SK-N-SH treated with all-trans-retinoic acid at 6 μM for 48 hours (cell line): ENCODE results near the gene CHRNB1.

ENCODE experiments used
- ATAC-seq: fragments of 200-7000 bp; cut with Tn5 transposase; 3 replicates; pipeline ENCODE4 v1.9.1; 2020; ENCODE audit warnings: mild to moderate bottlenecking, moderate library complexity
- ARNTL ChIP-seq: fragments of 450-650 bp; formaldehyde crosslinking; IDR thresholded peaks from 2 replicates; pipeline ENCODE4 v1.5.0; 2020; ENCODE audit warnings: low read depth, mild to moderate bottlenecking, moderate library complexity, borderline replicate concordance
- BACH2 ChIP-seq: fragments of 250-450 bp; sonication (Bioruptor Pico); IDR thresholded peaks from 2 replicates; pipeline ENCODE4 v1.9.0; 2021; ENCODE audit warnings: mild to moderate bottlenecking, borderline replicate concordance
- CREB5 ChIP-seq: fragments of 250-450 bp; sonication (Bioruptor Pico); IDR thresholded peaks from 2 replicates; pipeline ENCODE4 v1.5.1; 2020; ENCODE audit warnings: low read depth, mild to moderate bottlenecking, moderate library complexity
- CSDC2 ChIP-seq: fragments of 250-450 bp; sonication (Bioruptor Pico); IDR thresholded peaks from 2 replicates; pipeline ENCODE4 v1.5.0; 2020; ENCODE audit warnings: mild to moderate bottlenecking, moderate library complexity
- ESRRG ChIP-seq: fragments of 250-450 bp; sonication (Bioruptor Pico); IDR thresholded peaks from 2 replicates; pipeline ENCODE4 v1.6.1; 2021; ENCODE audit warnings: mild to moderate bottlenecking
- GLIS3 ChIP-seq: fragments of 250-450 bp; sonication (Bioruptor Pico); IDR thresholded peaks from 2 replicates; pipeline ENCODE4 v1.5.0; 2020; ENCODE audit warnings: mild to moderate bottlenecking, moderate library complexity
- ISL1 ChIP-seq: fragments of 250-450 bp; sonication (Bioruptor Pico); IDR thresholded peaks from 2 replicates; pipeline ENCODE4 v2.1.2; 2022; ENCODE audit warnings: mild to moderate bottlenecking, moderate library complexity
- OSR1 ChIP-seq: fragments of 250-450 bp; sonication (Bioruptor Pico); IDR thresholded peaks from 2 replicates; pipeline ENCODE4 v1.8.0; 2022; ENCODE audit warnings: moderate library complexity, mild to moderate bottlenecking, inconsistent platforms
- PPARA ChIP-seq: fragments of 250-450 bp; sonication (Bioruptor Pico); IDR thresholded peaks from 2 replicates; pipeline ENCODE4 v1.5.0; 2020; ENCODE audit warnings: mild to moderate bottlenecking, borderline replicate concordance
- TCF4 ChIP-seq: fragments of 250-450 bp; sonication (Bioruptor Pico); IDR thresholded peaks from 2 replicates; pipeline ENCODE4 v1.8.0; 2021; ENCODE audit warnings: mild to moderate bottlenecking, moderate library complexity, borderline replicate concordance
- TOX ChIP-seq: fragments of 250-450 bp; sonication (Bioruptor Pico); IDR thresholded peaks from 2 replicates; pipeline ENCODE4 v1.8.0; 2021; ENCODE audit warnings: mild to moderate bottlenecking, moderate library complexity, borderline replicate concordance
- TSHZ2 ChIP-seq: fragments of 250-450 bp; sonication (Bioruptor Pico); IDR thresholded peaks from 2 replicates; pipeline ENCODE4 v1.5.0; 2020; ENCODE audit warnings: mild to moderate bottlenecking, moderate library complexity
- ZC3H10 ChIP-seq: fragments of 250-450 bp; sonication (Bioruptor Pico); IDR thresholded peaks from 2 replicates; pipeline ENCODE4 v1.5.1; 2021; ENCODE audit warnings: mild to moderate bottlenecking, moderate library complexity
- ZFP3 ChIP-seq: fragments of 250-450 bp; sonication (Bioruptor Pico); IDR thresholded peaks from 2 replicates; pipeline ENCODE4 v1.5.0; 2020; ENCODE audit warnings: mild to moderate bottlenecking, moderate library complexity
- ZFP30 ChIP-seq: fragments of 450-650 bp; formaldehyde crosslinking; IDR thresholded peaks from 2 replicates; pipeline ENCODE4 v1.5.0; 2022; ENCODE audit warnings: mild to moderate bottlenecking, moderate library complexity
- ZNF565 ChIP-seq: fragments of 450-650 bp; formaldehyde crosslinking; conservative IDR thresholded peaks from 2 replicates; pipeline ENCODE4 v1.5.0; 2020; ENCODE audit warnings: low read depth, mild to moderate bottlenecking, moderate library complexity
- ZNF70 ChIP-seq: fragments of 450-650 bp; formaldehyde crosslinking; IDR thresholded peaks from 2 replicates; pipeline ENCODE4 v1.5.0; 2020; ENCODE audit warnings: mild to moderate bottlenecking, moderate library complexity
- ZNF8 ChIP-seq: fragments of 450-650 bp; formaldehyde crosslinking; IDR thresholded peaks from 2 replicates; pipeline ENCODE4 v1.5.0; 2020; ENCODE audit warnings: mild to moderate bottlenecking, moderate library complexity
- TF ChIP-seq, protein P1 (sequence below): fragments of 250-450 bp; sonication (Bioruptor Pico); IDR thresholded peaks from 2 replicates; pipeline ENCODE4 v1.5.1; 2021; ENCODE audit warnings: mild to moderate bottlenecking, moderate library complexity
- TF ChIP-seq, protein P2 (sequence below): fragments of 250-450 bp; sonication (Bioruptor Pico); IDR thresholded peaks from 2 replicates; pipeline ENCODE4 v1.8.0; 2020; ENCODE audit warnings: mild to moderate bottlenecking, moderate library complexity, borderline replicate concordance

Gene CHRNB1

GRCh38 chr17:7409716-7410115 is 35.1 kb upstream of the CHRNB1 start (continued):
- TF ChIP-seq TOX (CRISPR knock-in tag): no peak
- TF ChIP-seq ARNTL: no peak
- TF ChIP-seq, protein P1, sequence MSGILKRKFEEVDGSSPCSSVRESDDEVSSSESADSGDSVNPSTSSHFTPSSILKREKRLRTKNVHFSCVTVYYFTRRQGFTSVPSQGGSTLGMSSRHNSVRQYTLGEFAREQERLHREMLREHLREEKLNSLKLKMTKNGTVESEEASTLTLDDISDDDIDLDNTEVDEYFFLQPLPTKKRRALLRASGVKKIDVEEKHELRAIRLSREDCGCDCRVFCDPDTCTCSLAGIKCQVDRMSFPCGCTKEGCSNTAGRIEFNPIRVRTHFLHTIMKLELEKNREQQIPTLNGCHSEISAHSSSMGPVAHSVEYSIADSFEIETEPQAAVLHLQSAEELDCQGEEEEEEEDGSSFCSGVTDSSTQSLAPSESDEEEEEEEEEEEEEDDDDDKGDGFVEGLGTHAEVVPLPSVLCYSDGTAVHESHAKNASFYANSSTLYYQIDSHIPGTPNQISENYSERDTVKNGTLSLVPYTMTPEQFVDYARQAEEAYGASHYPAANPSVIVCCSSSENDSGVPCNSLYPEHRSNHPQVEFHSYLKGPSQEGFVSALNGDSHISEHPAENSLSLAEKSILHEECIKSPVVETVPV: no peak
- no peak for TF ChIP-seq GLIS3 (CRISPR knock-in tag)
- TF ChIP-seq ZC3H10: no peak
- no peak for TF ChIP-seq TSHZ2 (CRISPR knock-in tag)

GRCh38 chr17:7410634-7411426 is 34.0 kb upstream of the CHRNB1 start:
- no peak for ATAC-seq

DNA sequence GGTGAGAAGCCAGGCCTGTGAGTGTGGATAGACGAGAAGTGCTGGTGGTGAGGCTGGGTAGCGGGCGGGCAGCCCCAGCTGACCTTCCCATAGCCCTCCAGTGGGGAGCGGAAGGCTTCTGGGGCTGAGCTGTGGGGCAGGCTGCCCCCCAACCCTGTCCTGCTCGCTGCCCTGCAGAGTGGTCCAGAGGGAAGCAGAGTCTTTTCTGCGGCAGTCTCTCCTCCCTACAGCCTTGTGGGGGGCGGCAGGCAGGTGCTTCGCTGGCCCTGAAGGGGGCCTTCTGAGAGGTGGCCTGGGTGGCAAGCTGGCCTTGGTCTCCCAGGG is 33.5 kb upstream of the CHRNB1 start:
- no peak for ATAC-seq
- TF ChIP-seq TOX (CRISPR knock-in tag) (no peak), ZNF565 (CRISPR knock-in tag) (no peak), PPARA (CRISPR knock-in tag) (no peak), BACH2 (CRISPR knock-in tag) (no peak), ESRRG (CRISPR knock-in tag) (no peak), OSR1 (CRISPR knock-in tag) (no peak), ISL1 (CRISPR knock-in tag) (no peak), ZFP3 (CRISPR knock-in tag) (no peak), ZNF70 (CRISPR knock-in tag) (no peak), CREB5 (no peak), ZC3H10 (no peak), TCF4 (CRISPR knock-in tag) (no peak), ZFP30 (CRISPR knock-in tag) (no peak), TSHZ2 (CRISPR knock-in tag) (no peak)
- TF ChIP-seq, protein P1: no peak
- TF ChIP-seq, protein P2, sequence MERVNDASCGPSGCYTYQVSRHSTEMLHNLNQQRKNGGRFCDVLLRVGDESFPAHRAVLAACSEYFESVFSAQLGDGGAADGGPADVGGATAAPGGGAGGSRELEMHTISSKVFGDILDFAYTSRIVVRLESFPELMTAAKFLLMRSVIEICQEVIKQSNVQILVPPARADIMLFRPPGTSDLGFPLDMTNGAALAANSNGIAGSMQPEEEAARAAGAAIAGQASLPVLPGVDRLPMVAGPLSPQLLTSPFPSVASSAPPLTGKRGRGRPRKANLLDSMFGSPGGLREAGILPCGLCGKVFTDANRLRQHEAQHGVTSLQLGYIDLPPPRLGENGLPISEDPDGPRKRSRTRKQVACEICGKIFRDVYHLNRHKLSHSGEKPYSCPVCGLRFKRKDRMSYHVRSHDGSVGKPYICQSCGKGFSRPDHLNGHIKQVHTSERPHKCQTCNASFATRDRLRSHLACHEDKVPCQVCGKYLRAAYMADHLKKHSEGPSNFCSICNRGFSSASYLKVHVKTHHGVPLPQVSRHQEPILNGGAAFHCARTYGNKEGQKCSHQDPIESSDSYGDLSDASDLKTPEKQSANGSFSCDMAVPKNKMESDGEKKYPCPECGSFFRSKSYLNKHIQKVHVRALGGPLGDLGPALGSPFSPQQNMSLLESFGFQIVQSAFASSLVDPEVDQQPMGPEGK: no peak

More at GRCh38 chr17:7410634-7411426, 34.0 kb upstream of the CHRNB1 start:
- TF ChIP-seq CSDC2 (CRISPR knock-in tag): no peak
- no peak for TF ChIP-seq TOX (CRISPR knock-in tag)
- TF ChIP-seq GLIS3 (CRISPR knock-in tag): no peak
- TF ChIP-seq ZNF8 (CRISPR knock-in tag): no peak
- TF ChIP-seq, protein P2: no peak
- TF ChIP-seq ZFP3 (CRISPR knock-in tag): no peak
- TF ChIP-seq ISL1 (CRISPR knock-in tag): no peak
- no peak for TF ChIP-seq ZC3H10
